ENCODE data around the gene TTLL9.

Gene TTLL9

GRCh38 chr20:31953556-31954148 lies 83.2 kb downstream of the TTLL9 start:
- DNase-seq (ENCODE audit: extremely low read depth, low read depth): no peak
- TF ChIP-seq CTCF (IDR thresholded peaks at IDR 0.05; ENCODE audit: low read depth, low read length, missing control alignments): no peak
- H3K4me3 ChIP-seq (replicated peaks; ENCODE audit: low read depth, low read length): no peak overlapping the region

- no peak for DNase-seq (ENCODE audit: extremely low read depth, low read depth)
- H3K4me3 ChIP-seq (replicated peaks; ENCODE audit: low read depth, low read length): no peak overlapping the region
- no peak for TF ChIP-seq CTCF (IDR thresholded peaks at IDR 0.05; ENCODE audit: low read depth, low read length, missing control alignments)
Measured at GRCh38 chr20:31954500-31954899, 84.1 kb downstream of the TTLL9 start.

- TF ChIP-seq CTCF (IDR thresholded peaks at IDR 0.05; ENCODE audit: low read depth, low read length, missing control alignments): no peak
- no peak for DNase-seq (ENCODE audit: extremely low read depth, low read depth)
- H3K4me3 ChIP-seq (replicated peaks; ENCODE audit: low read depth, low read length): no peak overlapping the region
Measured at GRCh38 chr20:31956556-31957526, 86.4 kb downstream of the TTLL9 start.

GRCh38 chr20:31962761-31963160 lies 92.3 kb downstream of the TTLL9 start:
- no peak for TF ChIP-seq CTCF (IDR thresholded peaks at IDR 0.05; ENCODE audit: low read depth, low read length, missing control alignments)
- DNase-seq (ENCODE audit: extremely low read depth, low read depth): no peak
- H3K4me3 ChIP-seq (replicated peaks; ENCODE audit: low read depth, low read length): no peak overlapping the region

- H3K4me3 ChIP-seq (replicated peaks; ENCODE audit: low read depth, low read length): no peak overlapping the region
- DNase-seq (ENCODE audit: extremely low read depth, low read depth): no peak
- TF ChIP-seq CTCF (IDR thresholded peaks at IDR 0.05; ENCODE audit: low read depth, low read length, missing control alignments): no peak
Measured at GRCh38 chr20:31963889-31964288, 93.5 kb downstream of the TTLL9 start.

- TF ChIP-seq CTCF (IDR thresholded peaks at IDR 0.05; ENCODE audit: low read depth, low read length, missing control alignments): no peak
- no peak overlapping the region for H3K4me3 ChIP-seq (replicated peaks; ENCODE audit: low read depth, low read length)
- DNase-seq (ENCODE audit: extremely low read depth, low read depth): no peak
Measured at GRCh38 chr20:31966991-31967655, 96.7 kb downstream of the TTLL9 start.
